ENCODE results near the gene IFI27L1.

Gene IFI27L1

GRCh38 chr14:94104731-94105130 lies 23.6 kb downstream of the IFI27L1 start:
- H3K27ac ChIP-seq (ENCODE audit: insufficient read depth in 1 of 2, low read depth in 1 of 2, low read length in 2 of 2, poor library complexity in 1 of 2, severe bottlenecking in 2 of 2) = no peak overlapping the region
- CTCF ChIA-PET = no interaction called here
- no peaks in the 10 kb centered on the region for H3K9me3 ChIP-seq (ENCODE audit: control extremely low read depth in 1 of 5, control insufficient read depth in 4 of 5, insufficient read depth in 2 of 5, low read depth in 1 of 5, low read length in 4 of 5)

GRCh38 chr14:94109915-94110250 lies 28.8 kb downstream of the IFI27L1 start:
- Histone ChIP-seq H3K4me3 (ENCODE audit: control insufficient read depth in 1 of 7, extremely low read depth in 1 of 7, insufficient read depth in 4 of 7, low read depth in 2 of 7, low read length in 6 of 7) (no peak overlapping the region), H3K27ac (ENCODE audit: insufficient read depth in 1 of 2, low read depth in 1 of 2, low read length in 2 of 2, poor library complexity in 1 of 2, severe bottlenecking in 2 of 2) (no peak overlapping the region), H3K4me1 (ENCODE audit: control extremely low read depth in 1 of 4, control insufficient read depth in 4 of 4, insufficient read depth in 4 of 4, low read length in 3 of 4) (no peaks in the 10 kb centered on the region), H3K27me3 (replicated peaks in 2 of 5; ENCODE audit: control insufficient read depth in 4 of 5, insufficient read depth in 5 of 5, low read length in 4 of 5) (no peaks in the 10 kb centered on the region), H3K9me3 (ENCODE audit: control extremely low read depth in 1 of 5, control insufficient read depth in 4 of 5, insufficient read depth in 2 of 5, low read depth in 1 of 5, low read length in 4 of 5) (no peaks in the 10 kb centered on the region), H3K36me3 (ENCODE audit: control insufficient read depth in 4 of 4, insufficient read depth in 4 of 4, low read length in 3 of 4) (no peaks in the 10 kb centered on the region)
- no peak for DNase-seq
- POLR2A ChIA-PET = no interaction called here
- 100% methylated on average over 1 of the region's 2 CpGs for WGBS (ENCODE audit: insufficient coverage)
- CTCF ChIA-PET = interaction anchor here (1.0 kb wide), 2 partner anchors 23 to 24 kb away, joined by 3 to 4 read pairs; no protein-coding TSS in a partner anchor

More at GRCh38 chr14:94104731-94105130, 23.6 kb downstream of the IFI27L1 start:
- Histone ChIP-seq H3K36me3 (ENCODE audit: control insufficient read depth in 4 of 4, insufficient read depth in 4 of 4, low read length in 3 of 4) (no peaks in the 10 kb centered on the region), H3K4me3 (ENCODE audit: control insufficient read depth in 1 of 7, extremely low read depth in 1 of 7, insufficient read depth in 4 of 7, low read depth in 2 of 7, low read length in 6 of 7) (no peak overlapping the region), H3K27me3 (replicated peaks in 2 of 5; ENCODE audit: control insufficient read depth in 4 of 5, insufficient read depth in 5 of 5, low read length in 4 of 5) (no peaks in the 10 kb centered on the region), H3K4me1 (ENCODE audit: control extremely low read depth in 1 of 4, control insufficient read depth in 4 of 4, insufficient read depth in 4 of 4, low read length in 3 of 4) (no peaks in the 10 kb centered on the region)
- 90% methylated on average over 8 of the region's 10 CpGs for WGBS (ENCODE audit: insufficient coverage)
- POLR2A ChIA-PET = no interaction called here
- DNase-seq = no peak

- WGBS (ENCODE audit: insufficient coverage) = 91% methylated on average over 12 of the region's 14 CpGs
- DNase-seq = no peak
- H3K4me3 ChIP-seq (ENCODE audit: control insufficient read depth in 1 of 7, extremely low read depth in 1 of 7, insufficient read depth in 4 of 7, low read depth in 2 of 7, low read length in 6 of 7) = no peak within 1 kb of the TSS
- no peaks in the 10 kb centered on the region for H3K4me1 ChIP-seq (ENCODE audit: control extremely low read depth in 1 of 4, control insufficient read depth in 4 of 4, insufficient read depth in 4 of 4, low read length in 3 of 4)
- no peaks in the 10 kb centered on the region for H3K36me3 ChIP-seq (ENCODE audit: control insufficient read depth in 4 of 4, insufficient read depth in 4 of 4, low read length in 3 of 4)
- CTCF ChIA-PET = interaction anchor here (1.0 kb wide), 2 partner anchors 22 to 25 kb away, joined by 3 to 4 read pairs; no protein-coding TSS in a partner anchor
- POLR2A ChIA-PET = interaction anchor here (0.9 kb wide), 1 partner anchor 632 kb away, joined by 3 read pairs; no protein-coding TSS in a partner anchor
- H3K9me3 ChIP-seq (ENCODE audit: control extremely low read depth in 1 of 5, control insufficient read depth in 4 of 5, insufficient read depth in 2 of 5, low read depth in 1 of 5, low read length in 4 of 5) = no peaks in the 10 kb centered on the region
- no peak within 1 kb of the TSS for H3K27ac ChIP-seq (ENCODE audit: insufficient read depth in 1 of 2, low read depth in 1 of 2, low read length in 2 of 2, poor library complexity in 1 of 2, severe bottlenecking in 2 of 2)
- H3K27me3 ChIP-seq (replicated peaks in 2 of 5; ENCODE audit: control insufficient read depth in 4 of 5, insufficient read depth in 5 of 5, low read length in 4 of 5) = no peaks in the 10 kb centered on the region
Observed at GRCh38 chr14:94110552-94111181, 29.6 kb downstream of the IFI27L1 start, which contains the start of gene IFI27. IFI27 (plus strand) TSS chr14:94110736.

GRCh38 chr14:94111276-94112095 lies 30.4 kb downstream of the IFI27L1 start:
- WGBS (ENCODE audit: insufficient coverage) = 92% methylated on average over 15 of the region's 20 CpGs
- H3K4me3 ChIP-seq (ENCODE audit: control insufficient read depth in 1 of 7, extremely low read depth in 1 of 7, insufficient read depth in 4 of 7, low read depth in 2 of 7, low read length in 6 of 7) = no peak overlapping the region
- ChIA-PET CTCF (interaction anchor here (1.6 kb wide), 1 partner anchor 8 kb away, joined by 4 read pairs; no protein-coding TSS in a partner anchor), POLR2A (no interaction called here)
- H3K27ac ChIP-seq (ENCODE audit: insufficient read depth in 1 of 2, low read depth in 1 of 2, low read length in 2 of 2, poor library complexity in 1 of 2, severe bottlenecking in 2 of 2) = no peak overlapping the region
- H3K9me3 ChIP-seq (ENCODE audit: control extremely low read depth in 1 of 5, control insufficient read depth in 4 of 5, insufficient read depth in 2 of 5, low read depth in 1 of 5, low read length in 4 of 5) = no peaks in the 10 kb centered on the region
- H3K4me1 ChIP-seq (ENCODE audit: control extremely low read depth in 1 of 4, control insufficient read depth in 4 of 4, insufficient read depth in 4 of 4, low read length in 3 of 4) = no peaks in the 10 kb centered on the region
- no peaks in the 10 kb centered on the region for H3K36me3 ChIP-seq (ENCODE audit: control insufficient read depth in 4 of 4, insufficient read depth in 4 of 4, low read length in 3 of 4)
- DNase-seq = no peak
- peaks cover 0 to 2% (median 0%) of the 10 kb centered on the region in 5 experiments for H3K27me3 ChIP-seq (replicated peaks in 2 of 5; ENCODE audit: control insufficient read depth in 4 of 5, insufficient read depth in 5 of 5, low read length in 4 of 5)

GRCh38 chr14:94112513-94113063 lies 31.5 kb downstream of the IFI27L1 start:
- H3K4me1 ChIP-seq (ENCODE audit: control extremely low read depth in 1 of 4, control insufficient read depth in 4 of 4, insufficient read depth in 4 of 4, low read length in 3 of 4) = no peaks in the 10 kb centered on the region
- H3K9me3 ChIP-seq (ENCODE audit: control extremely low read depth in 1 of 5, control insufficient read depth in 4 of 5, insufficient read depth in 2 of 5, low read depth in 1 of 5, low read length in 4 of 5) = no peaks in the 10 kb centered on the region
- WGBS (ENCODE audit: insufficient coverage) = 98% methylated on average over 6 of the region's 6 CpGs
- H3K36me3 ChIP-seq (ENCODE audit: control insufficient read depth in 4 of 4, insufficient read depth in 4 of 4, low read length in 3 of 4) = no peaks in the 10 kb centered on the region
- no peak overlapping the region for H3K27ac ChIP-seq (ENCODE audit: insufficient read depth in 1 of 2, low read depth in 1 of 2, low read length in 2 of 2, poor library complexity in 1 of 2, severe bottlenecking in 2 of 2)
- no peak overlapping the region for H3K4me3 ChIP-seq (ENCODE audit: control insufficient read depth in 1 of 7, extremely low read depth in 1 of 7, insufficient read depth in 4 of 7, low read depth in 2 of 7, low read length in 6 of 7)
- POLR2A ChIA-PET = no interaction called here
- CTCF ChIA-PET = interaction anchor here (1.3 to 1.8 kb wide), 3 partner anchors 9 to 68 kb away, joined by 3 to 5 read pairs (median 4); no protein-coding TSS in a partner anchor
- no peak for DNase-seq
- peaks cover 0 to 2% (median 0%) of the 10 kb centered on the region in 5 experiments for H3K27me3 ChIP-seq (replicated peaks in 2 of 5; ENCODE audit: control insufficient read depth in 4 of 5, insufficient read depth in 5 of 5, low read length in 4 of 5)

GRCh38 chr14:94113073-94113472 lies 32.0 kb downstream of the IFI27L1 start:
- Histone ChIP-seq H3K4me1 (ENCODE audit: control extremely low read depth in 1 of 4, control insufficient read depth in 4 of 4, insufficient read depth in 4 of 4, low read length in 3 of 4) (no peaks in the 10 kb centered on the region), H3K36me3 (ENCODE audit: control insufficient read depth in 4 of 4, insufficient read depth in 4 of 4, low read length in 3 of 4) (no peaks in the 10 kb centered on the region), H3K4me3 (ENCODE audit: control insufficient read depth in 1 of 7, extremely low read depth in 1 of 7, insufficient read depth in 4 of 7, low read depth in 2 of 7, low read length in 6 of 7) (no peak overlapping the region), H3K27ac (ENCODE audit: insufficient read depth in 1 of 2, low read depth in 1 of 2, low read length in 2 of 2, poor library complexity in 1 of 2, severe bottlenecking in 2 of 2) (no peak overlapping the region), H3K9me3 (ENCODE audit: control extremely low read depth in 1 of 5, control insufficient read depth in 4 of 5, insufficient read depth in 2 of 5, low read depth in 1 of 5, low read length in 4 of 5) (no peaks in the 10 kb centered on the region), H3K27me3 (replicated peaks in 2 of 5; ENCODE audit: control insufficient read depth in 4 of 5, insufficient read depth in 5 of 5, low read length in 4 of 5) (peaks cover 0 to 2% (median 0%) of the 10 kb centered on the region in 5 experiments)
- CTCF ChIA-PET = interaction anchor here (1.3 to 1.8 kb wide), 3 partner anchors 10 to 68 kb away, joined by 3 to 5 read pairs (median 4); no protein-coding TSS in a partner anchor
- DNase-seq = no peak
- POLR2A ChIA-PET = interaction anchor here (0.6 kb wide), 1 partner anchor 1672 kb away, joined by 4 read pairs; no protein-coding TSS in a partner anchor
- 93% methylated on average over 6 of the region's 7 CpGs for WGBS (ENCODE audit: insufficient coverage)

Data from common myeloid progenitor, CD34-positive (primary cell).